IPS-18c (cell line): ENCODE measurements around the gene GFM1.
A peak's percentile ranks its signal among the peaks of the same experiment; 100 is the strongest.

Experiments
- H3K4me3 ChIP-seq: 2 replicates; pipeline ENCODE4 v1.7.0; 2013; ENCODE audit warnings: low read depth, mild to moderate bottlenecking, low read length, moderate library complexity; ENCODE audit not compliant: insufficient read depth
- H3K9me3 ChIP-seq: one replicate; pipeline ENCODE4 v1.6.1; 2013; ENCODE audit warnings: mild to moderate bottlenecking, low read length, moderate library complexity; ENCODE audit not compliant: control insufficient read depth, insufficient read depth

Gene GFM1

DNA sequence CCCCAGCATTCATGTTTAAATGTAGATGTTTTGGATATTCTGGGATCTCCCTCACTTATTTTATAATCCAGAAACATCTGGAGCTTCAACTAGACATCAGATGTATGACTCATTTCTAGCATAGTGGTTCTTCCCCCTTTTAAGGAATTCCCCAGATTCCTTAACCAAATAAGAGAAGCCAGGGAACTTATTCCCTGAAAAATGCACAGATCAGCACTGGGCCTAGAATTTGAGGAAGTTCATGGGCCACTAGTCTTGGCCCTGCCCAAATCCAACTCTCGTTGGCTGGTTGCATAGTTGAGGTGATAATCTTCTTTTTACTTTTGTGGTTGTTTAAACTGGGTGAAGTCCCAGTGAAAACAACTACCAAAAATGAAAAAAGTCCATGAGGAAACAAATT is 67.6 kb downstream of the GFM1 start:
- Histone ChIP-seq H3K9me3 (no peaks in the 10 kb centered on the region), H3K4me3 (no peak overlapping the region)

DNA sequence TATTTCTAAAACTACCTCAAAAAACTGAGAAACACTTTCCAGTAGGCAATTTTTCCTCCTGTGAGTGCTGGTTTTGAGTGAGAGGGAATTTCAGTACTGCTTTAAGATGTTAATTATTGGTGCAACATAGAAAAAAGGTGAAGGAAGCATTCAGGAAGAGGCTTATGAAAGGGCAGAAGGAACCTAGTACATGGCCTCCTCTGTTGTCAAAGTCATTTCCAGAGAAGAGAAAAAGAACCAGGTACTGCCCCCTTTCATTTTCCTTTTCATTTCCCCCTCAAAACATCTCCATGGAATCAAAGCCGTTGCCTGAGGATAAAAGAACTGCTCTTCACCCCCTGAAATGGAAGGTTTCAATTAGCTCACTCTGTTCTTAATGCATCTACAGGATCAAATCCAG is 68.1 kb downstream of the GFM1 start:
- Histone ChIP-seq H3K4me3 (no peak overlapping the region), H3K9me3 (no peaks in the 10 kb centered on the region)

DNA sequence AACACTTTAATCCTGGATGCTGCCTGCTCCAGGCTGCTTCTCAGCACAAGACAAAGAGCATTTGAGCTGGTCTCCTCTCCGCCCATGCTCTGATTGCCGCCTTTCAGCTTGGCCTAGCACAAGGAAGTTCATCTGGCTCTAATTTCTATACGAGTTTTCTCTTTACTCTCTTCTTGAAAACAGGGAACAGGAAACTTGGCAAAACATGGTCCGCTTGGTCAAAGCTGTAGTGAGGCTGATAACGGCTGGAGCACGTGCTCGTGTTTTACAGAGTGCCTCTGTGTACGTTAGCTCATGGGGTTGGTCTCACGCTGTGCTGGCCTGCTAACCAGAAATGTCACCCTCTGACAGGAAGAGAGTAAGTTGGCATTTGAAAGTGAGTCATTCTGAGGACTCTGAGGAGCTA is 68.8 kb downstream of the GFM1 start:
- H3K4me3 ChIP-seq: no peak overlapping the region
- no peaks in the 10 kb centered on the region for H3K9me3 ChIP-seq

GRCh38 chr3:158717576-158717975 is 73.2 kb downstream of the GFM1 start:
- H3K4me3 ChIP-seq: no peak overlapping the region
- no peaks in the 10 kb centered on the region for H3K9me3 ChIP-seq

- Histone ChIP-seq H3K9me3 (no peaks in the 10 kb centered on the region), H3K4me3 (no peak overlapping the region)
These were observed 74.3 kb downstream of the GFM1 start for GRCh38 chr3:158718490-158719170.

DNA sequence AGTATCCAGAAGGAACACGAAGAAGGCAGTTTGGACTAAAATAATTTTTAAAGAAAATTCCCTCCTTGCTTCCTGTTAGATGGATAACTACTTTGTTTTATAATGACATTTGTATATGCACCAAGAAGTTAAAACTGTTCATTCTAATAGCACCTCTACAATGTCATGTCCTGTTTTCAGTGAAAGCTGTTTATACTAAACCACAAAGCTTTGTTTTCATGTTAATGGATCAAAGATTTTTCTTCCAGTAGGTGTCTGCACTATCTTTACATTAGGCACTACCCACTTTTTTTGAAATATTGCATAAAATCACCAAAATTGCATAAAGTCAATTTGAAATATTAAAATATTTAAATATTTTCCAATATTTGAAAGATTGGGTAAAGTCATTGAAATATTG is 77.8 kb downstream of the GFM1 start:
- Histone ChIP-seq H3K9me3 (no peaks in the 10 kb centered on the region), H3K4me3 (no peak overlapping the region)

DNA sequence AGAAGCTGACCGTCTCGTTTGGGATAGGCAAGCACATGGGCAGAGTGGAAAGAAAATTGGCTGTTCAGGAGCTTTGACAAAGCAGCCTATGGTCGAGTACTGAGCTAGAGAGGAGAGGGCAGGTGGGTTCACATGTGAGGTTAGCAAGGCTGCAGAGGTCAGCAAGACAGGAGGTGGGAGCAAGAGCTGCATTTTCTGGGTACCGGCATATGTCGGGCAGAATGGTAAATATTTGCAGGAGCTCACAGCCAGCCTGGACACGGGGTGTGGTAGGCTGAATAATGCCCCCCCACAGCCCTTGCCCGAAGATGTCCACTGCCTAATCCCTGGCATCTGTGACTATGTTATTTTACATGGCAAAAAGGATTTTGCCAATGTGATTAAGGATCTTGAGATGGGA is 79.7 kb downstream of the GFM1 start:
- H3K9me3 ChIP-seq: no peaks in the 10 kb centered on the region
- H3K4me3 ChIP-seq: no peak overlapping the region

- H3K9me3 ChIP-seq: no peaks in the 10 kb centered on the region
- H3K4me3 ChIP-seq: no peak overlapping the region
These were observed 81.2 kb downstream of the GFM1 start for GRCh38 chr3:158725348-158726011.

DNA sequence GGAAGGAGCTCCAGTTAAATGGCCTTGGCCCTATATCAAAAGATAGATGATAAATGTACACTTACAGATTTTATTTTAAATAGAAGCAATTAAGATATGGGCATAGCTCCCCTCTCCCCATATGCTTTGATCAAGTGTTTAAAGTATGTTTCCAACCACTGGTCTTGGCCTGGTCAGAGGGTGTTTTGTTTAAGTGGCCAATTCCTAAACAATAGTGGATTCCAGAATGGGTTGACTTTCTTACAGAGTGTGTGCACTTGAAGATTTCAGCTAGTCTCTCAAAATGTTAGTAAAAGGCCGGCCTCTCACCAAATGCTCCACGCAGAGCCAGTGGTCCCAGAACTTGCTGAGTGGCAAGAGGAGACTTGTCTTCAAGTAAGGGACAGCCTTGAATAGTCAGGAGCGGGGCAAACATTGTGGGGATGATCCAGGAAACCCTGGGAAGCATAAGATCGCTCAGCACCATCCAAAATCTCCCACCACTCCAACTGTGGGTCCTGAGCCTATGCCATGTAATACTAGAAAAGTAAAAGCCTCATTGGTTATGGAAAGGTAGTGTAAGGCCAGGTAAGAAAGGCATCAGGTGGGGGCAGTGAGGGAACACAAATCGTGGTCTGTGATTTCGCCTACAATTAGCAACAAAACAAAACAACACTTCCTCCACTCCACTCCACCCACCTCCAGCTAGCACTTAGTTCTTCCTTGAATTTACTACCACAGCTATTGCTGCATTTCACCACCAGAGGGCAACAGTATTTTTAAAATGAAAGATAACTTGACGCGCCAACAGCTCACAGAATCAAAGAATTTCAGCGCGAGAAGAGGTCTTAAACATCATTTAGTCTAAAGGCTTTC is 83.1 kb downstream of the GFM1 start:
- H3K9me3 ChIP-seq: no peaks in the 10 kb centered on the region
- no peak overlapping the region for H3K4me3 ChIP-seq

- Histone ChIP-seq H3K4me3 (no peak overlapping the region), H3K9me3 (no peaks in the 10 kb centered on the region)
These were observed 83.7 kb downstream of the GFM1 start for GRCh38 chr3:158728061-158728377.

DNA sequence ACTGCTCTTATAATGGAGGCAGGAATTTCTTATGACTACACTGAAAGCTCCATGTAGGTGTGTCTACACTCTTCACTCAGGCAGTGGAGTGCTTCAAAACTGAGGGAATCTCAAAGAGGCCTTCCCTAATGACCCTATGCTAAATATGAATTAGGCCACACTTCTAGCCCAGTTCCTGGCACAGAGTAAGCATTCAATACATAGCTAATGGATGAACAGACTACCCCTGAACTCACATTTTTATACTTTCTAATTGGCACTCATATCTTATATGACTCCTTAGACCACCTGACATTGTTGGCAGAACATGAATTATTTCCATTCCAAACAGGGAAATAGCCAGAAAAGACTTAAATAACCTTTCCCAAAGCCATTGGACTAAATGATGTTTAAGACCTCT is 84.5 kb downstream of the GFM1 start:
- no peaks in the 10 kb centered on the region for H3K9me3 ChIP-seq
- H3K4me3 ChIP-seq: no peak overlapping the region

GRCh38 chr3:158731486-158731885 is 87.2 kb downstream of the GFM1 start:
- Histone ChIP-seq H3K9me3 (peaks cover 7% of the 10 kb centered on the region), H3K4me3 (peak overlapping the region; percentile 68)

- peak within 1 kb of the TSS; percentile 68 for H3K4me3 ChIP-seq
- H3K9me3 ChIP-seq: peaks cover 7% of the 10 kb centered on the region
These were observed 87.9 kb downstream of the GFM1 start, which contains the start of gene RARRES1 for GRCh38 chr3:158731938-158732855. TSS of gene RARRES1 (minus strand) at chr3:158732457. CDS start at chr3:158732415, 42 bp downstream.

DNA sequence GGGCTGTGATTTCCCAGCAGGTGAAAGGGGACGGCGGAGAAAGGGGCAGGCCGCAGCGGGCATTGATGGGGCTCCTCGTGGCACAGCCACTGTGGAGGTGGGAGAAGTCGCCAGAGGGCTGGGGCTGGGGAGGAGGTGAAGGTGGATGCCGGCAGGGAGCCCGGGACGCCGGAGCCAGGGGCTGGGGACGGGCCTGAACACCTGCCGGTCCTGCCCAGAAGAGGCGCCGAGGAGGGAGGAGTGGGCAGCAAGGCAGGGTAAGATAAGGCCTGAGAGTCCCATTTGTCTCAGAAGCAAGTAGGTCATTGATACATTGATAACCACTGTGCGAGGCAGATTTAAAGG is 88.5 kb downstream of the GFM1 start:
- peak overlapping the region; percentile 68 for H3K4me3 ChIP-seq
- peaks cover 7% of the 10 kb centered on the region for H3K9me3 ChIP-seq

DNA sequence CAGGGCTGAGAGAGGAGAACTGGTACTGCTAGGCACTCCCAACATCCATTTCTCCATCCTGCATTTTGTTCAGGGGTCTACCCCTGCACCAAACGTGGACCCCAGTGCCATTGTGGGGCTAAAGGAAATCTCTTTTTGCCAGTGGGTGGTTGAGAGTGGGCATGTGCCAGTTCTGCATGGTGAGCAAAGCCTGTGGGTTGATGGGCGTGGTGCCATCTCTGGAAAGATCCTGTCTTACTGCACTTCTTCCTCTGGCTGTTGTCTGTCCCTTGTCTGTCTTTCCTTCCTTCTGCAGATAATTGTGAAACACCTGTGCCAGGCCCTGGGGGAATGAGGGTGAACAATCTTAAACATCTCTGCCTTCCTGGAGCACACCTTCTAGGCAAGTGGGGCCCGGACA is 89.3 kb downstream of the GFM1 start:
- H3K4me3 ChIP-seq: no peak overlapping the region
- peaks cover 7% of the 10 kb centered on the region for H3K9me3 ChIP-seq

DNA sequence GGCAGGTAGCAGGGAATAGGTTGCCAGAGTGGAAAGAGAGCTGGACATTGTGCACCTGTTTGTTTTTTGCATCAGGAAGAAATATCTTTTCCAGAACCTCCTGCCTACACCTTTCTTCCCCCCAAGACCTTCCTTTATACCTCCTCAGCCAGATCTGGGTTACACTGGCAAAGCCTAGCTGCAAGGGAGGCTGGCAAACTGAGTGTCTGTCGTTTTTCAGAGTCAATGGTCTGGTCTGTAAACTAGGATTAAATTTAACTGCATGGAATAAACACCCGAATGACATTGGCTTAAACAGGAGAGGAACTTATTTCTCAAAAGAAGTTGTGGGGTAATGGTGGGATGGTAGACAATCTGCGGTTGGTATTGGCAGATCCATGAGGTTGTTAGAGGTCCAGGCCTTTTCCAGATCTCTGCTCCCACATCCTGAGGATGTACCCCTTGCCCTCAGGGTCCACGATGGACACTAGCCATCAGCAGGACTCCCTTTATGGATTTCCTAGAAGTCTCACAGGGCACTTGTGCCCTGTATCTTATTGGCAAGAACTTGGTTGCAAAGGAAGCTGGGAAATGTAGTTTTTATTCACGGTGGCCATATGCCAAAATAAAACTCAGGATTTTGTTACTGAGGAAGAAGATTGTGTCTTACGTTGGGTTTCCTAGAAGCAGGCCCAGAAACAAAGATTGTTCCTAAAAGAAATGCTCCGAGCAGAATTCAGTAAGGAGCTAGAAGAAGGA is 91.1 kb downstream of the GFM1 start:
- H3K4me3 ChIP-seq: no peak overlapping the region

DNA sequence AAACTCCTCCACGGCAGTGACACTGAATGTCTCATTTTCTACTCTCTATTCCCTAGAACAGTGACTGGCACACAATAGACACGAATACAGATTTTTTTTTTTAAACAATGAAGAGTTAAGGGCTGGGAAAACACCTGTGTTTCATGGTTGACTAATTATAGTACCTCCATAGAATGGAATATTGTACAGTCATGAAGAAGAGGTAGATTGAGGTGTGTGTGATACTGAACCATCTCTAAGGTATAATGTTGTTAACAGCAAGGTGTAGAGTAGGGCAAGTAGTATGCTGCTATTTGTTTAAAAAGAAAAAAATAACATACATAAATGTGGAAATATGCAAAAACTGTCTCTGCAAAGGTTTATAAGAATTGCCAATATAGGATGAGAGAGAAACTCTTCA is 93.1 kb downstream of the GFM1 start:
- Histone ChIP-seq H3K4me3 (no peak overlapping the region), H3K9me3 (peaks cover 7% of the 10 kb centered on the region)

More for the DNA sequence above, 91.1 kb downstream of the GFM1 start:
- H3K9me3 ChIP-seq: peaks cover 7% of the 10 kb centered on the region
